B cell (primary cell): ENCODE results near the gene E2F3. TPM values are rescaled to one million over a fixed set of nuclear protein-coding genes. Genes with fewer than 3 reads are reported as not detected.

Source experiments
- ATAC-seq: fragments of 200-7000 bp; cut with Tn5 transposase; one replicate; pipeline ENCODE4 v1.10.0; 2021; ENCODE audit warnings: low read depth, mild to moderate bottlenecking, moderate number of reproducible peaks, moderate library complexity
- CTCF ChIA-PET: fragments of 350-600 bp; sonication (Branson Sonifier 250); formaldehyde crosslinking; loops from one replicate; lab custom pipeline; 2021; ENCODE audit warnings: antibody characterized with exemption, inconsistent platforms; lab: Charles Lee
- POLR2A ChIA-PET: fragments of 350-600 bp; sonication (Branson Sonifier 250); formaldehyde crosslinking; loops from one replicate; lab custom pipeline; 2021; ENCODE audit warnings: antibody characterized with exemption; lab: Charles Lee
- DNase-seq: peaks from one replicate; pipeline ENCODE4 v3.0.0; 2013
- H2AFZ ChIP-seq: 2 replicates; pipeline ENCODE4 v1.6.1; 2012; ENCODE audit warnings: mild to moderate bottlenecking, low read depth, low read length; ENCODE audit not compliant: insufficient read depth, poor library complexity, severe bottlenecking
- H3K27ac ChIP-seq, 2 donors: 1 replicate in 1 of 2; 2 replicates in 1 of 2; pipeline ENCODE4 v1.5.1; 2012 to 2013; ENCODE audit warnings: low read length in 2 of 2, mild to moderate bottlenecking in 2 of 2, moderate library complexity in 1 of 2
- H3K27me3 ChIP-seq, 4 experiments: fragments of 200-600 bp in 1 of 4; sonication (generic) in 1 of 4; replicated peaks in 1 of 4; 1 replicate in 2 of 4; 2 replicates in 2 of 4; pipeline versions ENCODE4 v1.6.1 to v1.7.0; 2013 to 2016; ENCODE audit warnings: low read length in 3 of 4, mild to moderate bottlenecking in 2 of 4, mixed read lengths in 1 of 4, moderate library complexity in 1 of 4; ENCODE audit not compliant: insufficient read depth in 4 of 4, control insufficient read depth in 3 of 4; ENCODE audit errors: control extremely low read depth in 1 of 4
- H3K36me3 ChIP-seq, 2 experiments: replicated peaks in 1 of 2; 1 replicate in 1 of 2; 2 replicates in 1 of 2; pipeline versions ENCODE4 v1.6.1 to v1.7.1; 2013; ENCODE audit warnings: low read length in 1 of 2; ENCODE audit not compliant: insufficient read depth in 2 of 2, control insufficient read depth in 1 of 2; ENCODE audit errors: control extremely low read depth in 1 of 2, extremely low read depth in 1 of 2
- H3K4me1 ChIP-seq, 2 donors: fragments of 200-600 bp in 1 of 2; sonication (generic) in 1 of 2; 1 replicate in 1 of 2; 2 replicates in 1 of 2; pipeline versions ENCODE4 v1.5.1 to v1.6.1; 2013 to 2017; ENCODE audit warnings: low read length in 2 of 2; ENCODE audit not compliant: control insufficient read depth in 2 of 2, insufficient read depth in 2 of 2
- H3K4me2 ChIP-seq: replicated peaks from 2 replicates; pipeline ENCODE3; 2012; ENCODE audit warnings: mild to moderate bottlenecking, low read depth, low read length; ENCODE audit not compliant: poor library complexity, severe bottlenecking
- H3K4me3 ChIP-seq, 5 experiments: fragments of 200-600 bp in 1 of 5; sonication (generic) in 1 of 5; 1 replicate in 3 of 5; 2 replicates in 2 of 5; pipeline versions ENCODE4 v1.5.1 to v1.7.0; 2011 to 2016; ENCODE audit warnings: low read length in 4 of 5, mild to moderate bottlenecking in 4 of 5, low read depth in 2 of 5, control low read depth in 1 of 5, moderate library complexity in 1 of 5; ENCODE audit not compliant: insufficient read depth in 1 of 5; ENCODE audit errors: control extremely low read depth in 1 of 5, extremely low read depth in 1 of 5
- H3K79me2 ChIP-seq: fragments of 200-600 bp; sonication (generic); one replicate; pipeline ENCODE4 v1.6.0; 2016; ENCODE audit warnings: low read length; ENCODE audit not compliant: control insufficient read depth, insufficient read depth
- H3K9ac ChIP-seq: fragments of 200-600 bp; sonication (generic); 2 replicates; pipeline ENCODE4 v1.6.1; 2017; ENCODE audit warnings: mild to moderate bottlenecking, low read length, moderate library complexity
- H3K9me3 ChIP-seq, 3 donors: one replicate each; pipeline versions ENCODE4 v1.6.1 to v1.7.1; 2013; ENCODE audit warnings: low read length in 2 of 3; ENCODE audit not compliant: control insufficient read depth in 2 of 3, insufficient read depth in 1 of 3; ENCODE audit errors: control extremely low read depth in 1 of 3
- H4K20me1 ChIP-seq: 2 replicates; pipeline ENCODE4 v1.6.0; 2012; ENCODE audit warnings: mild to moderate bottlenecking, low read length; ENCODE audit not compliant: insufficient read depth, control insufficient read depth, poor library complexity, severe bottlenecking
- H3K27ac Mint-ChIP-seq: one replicate; pipeline ENCODE4 v1.8.0; 2021; ENCODE audit warnings: mixed read lengths
- H3K27me3 Mint-ChIP-seq: one replicate; pipeline ENCODE4 v1.8.0; 2021; ENCODE audit warnings: mixed read lengths
- H3K4me1 Mint-ChIP-seq: one replicate; pipeline ENCODE4 v1.8.0; 2021; ENCODE audit warnings: mixed read lengths
- H3K4me3 Mint-ChIP-seq: one replicate; pipeline ENCODE4 v1.8.0; 2021; ENCODE audit warnings: mixed read lengths
- H3K9me3 Mint-ChIP-seq: one replicate; pipeline ENCODE4 v1.8.0; 2022; ENCODE audit warnings: mixed read lengths; ENCODE audit not compliant: insufficient read depth
- CTCF ChIP-seq: fragments of 200-600 bp; IDR thresholded peaks from one replicate; pipeline ENCODE4 v1.8.0; 2022; ENCODE audit warnings: antibody characterized with exemption, mild to moderate bottlenecking
- EZH2 ChIP-seq: IDR thresholded peaks from 2 replicates; pipeline ENCODE4 v1.6.1; 2012; ENCODE audit warnings: borderline replicate concordance, low read depth, mild to moderate bottlenecking, moderate library complexity, low read length; ENCODE audit not compliant: insufficient read depth, poor library complexity, severe bottlenecking
- WGBS: methylation state at CpG from one replicate; pipeline ENCODE4 v1.1.5; 2013; ENCODE audit warnings: missing lambda C conversion rate; ENCODE audit not compliant: insufficient coverage; 5-methylcytosine and 5-hydroxymethylcytosine counted together
- intact Hi-C: fragments of 100-400 bp; cut with micrococcal nuclease; formaldehyde crosslinking; loops from one replicate; pipeline ENCODE4 v1.10.0; 2022
- polyA plus RNA-seq: library from polyadenylated mRNA; depleted of rRNA; stranded (reverse); fragments of >200 nt; gene quantifications from 2 replicates; pipeline ENCODE4 v1.2.3, GENCODE V29; 2012
- total RNA-seq, 2 donors: library from RNA; stranded (reverse); fragments of 120-200 nt in 1 of 2; gene quantifications; 1 replicate in 1 of 2; 2 replicates in 1 of 2; pipeline versions ENCODE4 v1.2.3 to v1.2.4, GENCODE V29; 2013 to 2022

E2F3 gene
- total and polyA plus RNA-seq, 2 donors (not counting 1 experiment from before 2014, with no cell fraction given), result 2.2 to 8.3 TPM

- no peak for TF ChIP-seq CTCF
- no peak for TF ChIP-seq EZH2
- no peak overlapping the region for H3K4me2 ChIP-seq
- H4K20me1 ChIP-seq, result no peaks in the 10 kb centered on the region
- no peak overlapping the region for H3K27ac ChIP-seq
- no peaks in the 10 kb centered on the region for H3K4me1 Mint-ChIP-seq
- H2AFZ ChIP-seq, result no peak overlapping the region
- H3K4me3 Mint-ChIP-seq, result no peak overlapping the region
- H3K9me3 Mint-ChIP-seq, result no peaks in the 10 kb centered on the region
- POLR2A ChIA-PET, result no interaction called here
- H3K27me3 ChIP-seq, result no peaks in the 10 kb centered on the region
- H3K27ac Mint-ChIP-seq, result no peak overlapping the region
- H3K27me3 Mint-ChIP-seq, result no peaks in the 10 kb centered on the region
- peak overlapping the region in 1 of 5 experiments; percentile 11 for H3K4me3 ChIP-seq
- peaks cover 1 to 43% of the 10 kb centered on the region in 2 experiments for H3K36me3 ChIP-seq
- no peaks in the 10 kb centered on the region for H3K4me1 ChIP-seq
- ATAC-seq (no peak), DNase-seq (no peak)
- 95% methylated on average over 3 of the region's 5 CpGs for WGBS
- intact Hi-C loops, result no loop called here
- H3K9ac ChIP-seq, result no peak overlapping the region
- CTCF ChIA-PET, result no interaction called here
- no peaks in the 10 kb centered on the region for H3K79me2 ChIP-seq
- no peaks in the 10 kb centered on the region for H3K9me3 ChIP-seq
Observed at GRCh38 chr6:20483887-20484497, 82.3 kb downstream of the E2F3 start.

- Histone ChIP-seq H2AFZ (no peak overlapping the region), H3K4me3 (no peak overlapping the region), H3K27ac (no peak overlapping the region), H3K36me3 (peaks cover 0 to 38% of the 10 kb centered on the region in 2 experiments), H3K4me2 (no peak overlapping the region), H4K20me1 (no peaks in the 10 kb centered on the region), H3K9ac (no peak overlapping the region), H3K79me2 (no peaks in the 10 kb centered on the region), H3K4me1 (no peaks in the 10 kb centered on the region), H3K9me3 (no peaks in the 10 kb centered on the region), H3K27me3 (no peaks in the 10 kb centered on the region)
- DNase-seq (no peak), ATAC-seq (no peak)
- H3K27me3 Mint-ChIP-seq, result no peaks in the 10 kb centered on the region
- no peak for TF ChIP-seq CTCF
- TF ChIP-seq EZH2, result no peak
- 100% methylated on average over 1 of the region's 4 CpGs for WGBS
- no peak overlapping the region for H3K4me3 Mint-ChIP-seq
- no peaks in the 10 kb centered on the region for H3K9me3 Mint-ChIP-seq
- H3K4me1 Mint-ChIP-seq, result no peaks in the 10 kb centered on the region
- intact Hi-C loops, result no loop called here
- POLR2A ChIA-PET, result no interaction called here
- CTCF ChIA-PET, result no interaction called here
- no peak overlapping the region for H3K27ac Mint-ChIP-seq
Observed at GRCh38 chr6:20486641-20487040, 85.0 kb downstream of the E2F3 start.
